NCI-H2107 treated with DMSO at 0.1 percent for 48 hours (cell line): ENCODE measurements around the gene AIP.
"Not testable (repeated sequence)": the region's sequence is repeated elsewhere in the genome, so short reads cannot be mapped to it uniquely, and the experiment has no call there.

Experiments
- DNase-seq: peaks from one replicate; lab custom pipeline; 2025; ENCODE audit not compliant: unreplicated experiment; lab: John Stamatoyannopoulos, UW

The AIP gene

DNA sequence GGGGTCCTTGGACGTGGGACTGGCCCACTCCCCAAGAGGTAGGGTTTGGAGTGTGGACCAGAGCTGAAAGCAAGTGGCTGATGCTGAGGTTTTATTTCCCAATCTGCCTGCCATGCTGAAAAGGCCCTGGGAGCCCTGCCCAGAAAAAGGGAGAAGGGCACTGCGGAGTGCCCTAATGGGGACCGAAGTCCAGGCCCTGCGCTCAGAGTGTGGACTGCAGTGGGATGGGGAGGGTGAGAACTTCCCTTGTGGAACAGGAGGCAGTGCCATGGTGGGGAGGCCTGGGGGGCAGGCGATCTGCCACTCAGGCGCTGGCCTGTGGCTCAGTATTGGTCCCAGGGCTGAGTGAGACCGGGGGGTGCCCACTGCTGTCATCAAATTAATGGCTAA lies 34.6 kb upstream of the AIP start:
- DNase-seq: no peak

- DNase-seq: peak; percentile 33
Observed at GRCh38 chr11:67449116-67449844, 33.5 kb upstream of the AIP start.

DNA sequence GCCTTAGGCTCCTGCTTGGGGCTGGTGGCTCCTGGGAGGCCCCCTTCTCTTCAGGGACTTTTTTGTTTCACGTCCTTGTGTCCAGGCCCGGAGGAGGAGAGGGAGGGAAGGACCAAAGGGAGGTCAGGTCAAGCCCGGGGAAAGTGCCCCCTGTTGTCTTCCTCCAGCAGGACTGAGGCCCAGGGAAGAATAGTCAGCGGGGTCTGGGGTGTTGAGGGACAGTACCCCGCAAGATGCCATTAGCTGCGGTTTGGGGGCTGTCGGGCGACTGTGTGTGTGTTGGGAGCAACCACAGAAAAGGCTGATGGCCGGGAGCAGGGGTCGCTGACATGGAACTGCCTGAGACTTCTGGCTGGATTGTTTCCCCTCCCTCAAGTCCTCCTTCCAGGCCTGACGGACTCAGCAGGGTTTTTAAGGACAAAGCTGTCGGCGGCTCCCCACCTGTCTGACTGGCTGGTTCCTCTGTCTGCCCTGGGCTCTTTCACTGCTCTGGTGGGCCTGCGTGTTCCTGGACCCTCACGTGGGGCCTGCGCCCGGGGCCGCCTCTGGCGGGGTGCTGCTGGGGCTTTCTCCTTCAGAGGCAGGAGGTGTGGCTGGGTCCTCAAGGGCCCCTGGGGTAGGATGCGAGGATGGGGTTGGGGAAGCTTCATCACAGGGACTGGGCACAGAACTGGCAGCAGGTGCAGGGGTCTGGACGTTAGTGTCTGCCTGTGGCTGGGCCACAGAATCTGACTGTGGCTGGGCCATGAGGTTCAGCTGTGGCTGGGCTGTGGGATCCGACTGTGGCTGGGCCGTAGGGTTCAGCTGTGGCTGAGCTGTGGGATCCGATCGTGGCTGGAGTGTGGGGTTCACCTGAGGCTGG lies 31.8 kb upstream of the AIP start:
- DNase-seq: no peak

GRCh38 chr11:67451658-67451976 lies 31.2 kb upstream of the AIP start:
- DNase-seq: no peak

GRCh38 chr11:67452141-67452952 lies 30.5 kb upstream of the AIP start, which contains the start of gene GPR152:
TSS of gene GPR152 (minus strand) at chr11:67452729. CDS start at chr11:67452724, 5 bp downstream.
- DNase-seq: no peak

- DNase-seq: no peak
Observed at GRCh38 chr11:67453816-67454732, 28.8 kb upstream of the AIP start.

DNA sequence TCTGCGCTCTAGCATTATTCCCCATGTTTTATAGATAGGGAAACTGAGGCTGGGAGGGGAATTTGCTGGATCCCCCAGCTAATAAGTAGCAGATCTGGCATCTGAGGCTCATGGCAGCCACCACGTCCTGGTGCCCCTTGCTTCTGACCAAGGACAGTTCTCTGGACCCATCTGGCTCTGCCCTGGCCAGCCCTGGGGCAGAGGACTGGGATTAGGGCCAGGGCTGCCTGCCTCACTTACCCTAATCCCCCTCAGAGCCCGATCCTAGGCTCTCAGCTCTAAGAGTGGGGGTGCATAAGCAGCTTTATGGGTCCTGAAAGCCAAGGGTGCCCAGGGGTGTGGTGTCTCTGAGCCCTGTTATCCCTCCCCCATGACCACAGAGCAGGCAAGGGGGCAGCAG lies 27.8 kb upstream of the AIP start, which contains the start of gene CABP4:
TSS of gene CABP4 (plus strand) at position 301 of the 400 bp plus-strand sequence. CDS start at position 371, 70 bp downstream.
- no peak for DNase-seq

- DNase-seq: no peak
Observed at GRCh38 chr11:67456068-67456705, 26.6 kb upstream of the AIP start.

GRCh38 chr11:67457453-67457852 lies 25.4 kb upstream of the AIP start:
- no peak for DNase-seq

DNA sequence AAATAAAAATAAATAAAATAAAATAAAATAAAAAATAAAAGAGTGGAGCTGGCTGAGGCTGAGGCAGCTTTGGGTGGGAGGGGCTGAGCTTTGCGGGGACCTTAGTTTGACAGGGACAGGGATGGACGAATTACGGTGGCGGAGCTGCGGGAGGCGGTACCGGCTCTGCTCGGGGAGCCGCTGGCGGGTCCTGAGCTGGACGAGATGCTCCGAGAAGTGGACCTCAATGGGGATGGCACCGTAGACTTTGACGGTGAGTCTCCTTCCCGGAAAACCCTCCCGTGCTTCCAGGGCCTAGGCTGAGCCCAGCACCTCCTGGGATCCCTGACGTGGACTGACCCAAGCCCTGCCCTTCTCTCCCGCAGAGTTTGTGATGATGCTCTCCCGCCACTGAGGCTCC lies 24.6 kb upstream of the AIP start:
- no peak for DNase-seq

DNA sequence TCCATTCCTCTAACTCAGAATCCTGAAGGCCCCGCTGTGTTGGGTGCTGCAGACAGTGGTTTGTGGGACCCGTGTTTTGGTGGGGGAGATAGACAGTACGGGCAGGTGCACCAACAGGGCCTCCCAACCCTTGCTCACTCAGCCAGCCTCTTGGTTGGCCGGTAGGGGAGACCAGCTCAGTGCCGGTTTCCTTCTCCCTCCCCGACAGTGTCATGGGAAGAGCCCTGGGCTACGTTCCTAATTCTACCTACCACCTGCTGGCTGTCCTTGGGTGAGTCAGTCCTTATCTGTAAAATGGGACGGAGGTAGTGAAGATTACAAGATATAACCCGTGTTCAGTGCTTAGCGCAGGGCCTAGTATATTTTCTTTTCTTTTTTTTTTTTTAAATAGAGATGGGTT lies 19.6 kb upstream of the AIP start:
- no peak for DNase-seq

GRCh38 chr11:67463680-67464410 lies 19.0 kb upstream of the AIP start:
- DNase-seq: no peak

DNA sequence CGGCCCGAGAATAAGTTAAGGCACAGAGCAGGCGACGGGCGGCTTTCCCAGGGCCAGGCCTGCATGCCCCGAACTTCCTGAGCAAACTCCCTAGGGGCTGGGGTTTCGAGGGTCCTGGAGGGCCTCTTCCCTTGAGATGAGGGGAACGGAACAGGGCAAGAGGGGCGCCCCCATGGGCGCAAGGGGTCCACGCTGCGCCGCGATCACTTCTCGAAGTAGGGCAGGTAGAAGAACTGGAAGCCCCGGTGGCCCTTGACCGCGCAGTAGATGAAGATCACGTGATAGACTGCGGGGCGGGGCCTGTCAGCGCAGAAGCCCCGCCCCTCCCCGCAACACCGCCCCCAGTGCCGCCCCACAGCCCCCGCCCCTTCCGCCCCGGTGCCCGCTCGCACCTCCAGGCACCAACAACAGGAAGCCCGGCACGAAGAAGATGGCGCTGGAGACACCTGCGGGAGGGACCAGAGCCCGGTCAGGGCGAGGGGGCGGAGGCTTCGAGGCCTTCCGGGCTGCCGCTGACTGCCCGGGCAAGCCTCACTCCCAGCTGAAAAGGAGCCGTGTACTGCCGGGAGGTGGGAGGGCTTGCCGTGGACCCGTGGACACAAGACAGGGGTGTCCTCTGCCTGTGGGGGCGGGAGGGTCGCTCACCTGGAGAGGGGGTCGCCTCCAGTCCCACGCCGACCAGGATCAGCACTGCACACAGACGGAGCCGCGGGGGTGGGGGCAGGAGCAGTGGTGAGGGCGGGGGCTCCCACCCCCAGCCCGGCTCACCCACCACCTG lies 18.2 kb upstream of the AIP start:
- DNase-seq: peak; percentile 62

GRCh38 chr11:67465189-67465510 lies 17.7 kb upstream of the AIP start:
- no peak for DNase-seq

DNA sequence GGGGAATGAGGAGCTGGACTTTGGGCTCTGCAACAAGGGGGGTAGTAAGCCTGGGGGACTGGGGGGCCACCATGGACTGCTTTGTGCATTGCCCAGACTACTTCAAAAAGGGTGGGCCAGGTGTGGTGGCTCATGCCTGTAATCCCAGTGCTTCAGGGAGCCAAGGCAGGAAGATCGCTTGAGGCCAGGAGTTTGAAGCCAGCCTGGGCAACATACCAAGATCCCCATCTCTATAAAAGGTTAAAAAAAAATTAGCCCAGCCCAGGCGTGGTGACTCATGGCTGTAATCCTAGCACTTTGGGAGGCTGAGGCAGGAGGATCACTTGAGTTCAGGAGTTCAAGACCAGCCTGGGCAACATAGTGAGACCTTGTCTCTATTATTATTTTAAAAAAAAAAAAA lies 17.3 kb upstream of the AIP start:
- DNase-seq: not testable (repeated sequence)

- no peak for DNase-seq
Observed at GRCh38 chr11:67466367-67466766, 16.5 kb upstream of the AIP start.

- DNase-seq: no peak
Observed at GRCh38 chr11:67466962-67467771, 15.7 kb upstream of the AIP start.

DNA sequence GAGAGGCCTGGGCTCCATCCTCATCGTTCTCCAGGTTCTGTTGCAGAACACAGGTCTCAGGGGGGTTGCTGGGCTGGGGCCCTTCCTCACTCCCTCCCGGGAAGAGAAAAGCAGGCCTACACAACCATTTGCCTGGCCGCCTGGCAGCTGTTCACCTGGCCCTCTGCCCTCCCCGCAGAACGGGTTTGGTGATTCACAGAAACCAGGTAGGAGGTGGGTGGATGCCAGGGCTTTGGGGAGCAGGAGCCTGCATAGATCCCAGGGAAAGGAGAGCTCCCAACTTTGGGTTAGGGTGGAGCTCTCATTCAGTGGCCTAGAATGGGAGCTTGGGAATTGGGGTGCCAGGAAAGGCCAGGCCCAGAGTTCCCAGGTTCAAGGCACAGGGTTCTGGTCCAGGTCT lies 14.8 kb upstream of the AIP start:
- peak; percentile 26 for DNase-seq
